HepG2 (cell line): ENCODE measurements around the gene NUDT14. TPM values are rescaled to one million over a fixed set of nuclear protein-coding genes. Genes with fewer than 3 reads are reported as not detected.

Source experiments
- ATAC-seq: fragments of 200-7000 bp; cut with Tn5 transposase; 3 replicates; pipeline ENCODE4 v1.9.1; 2020; ENCODE audit warnings: mild to moderate bottlenecking, moderate library complexity
- BruUV-seq: library from RNA; stranded (reverse); fragments of 400-500 nt; replicated peaks from 2 replicates; lab custom pipeline; 2021; lab: Mats Ljungman, UMichigan
- CTCF ChIA-PET: fragments of 300-600 bp; formaldehyde crosslinking; extraction: SDS; loops from one replicate; lab custom pipeline; 2021; ENCODE audit warnings: low total read pairs, inconsistent platforms, low intra/inter-chr PET ratio; lab: Yijun Ruan, JAX
- POLR2A ChIA-PET: fragments of 350-600 bp; sonication (Branson Sonifier 250); formaldehyde crosslinking; loops from one replicate; lab custom pipeline; 2020; ENCODE audit warnings: antibody characterized with exemption, inconsistent platforms; lab: Yijun Ruan, JAX
- DNase-seq: peaks from one replicate; pipeline ENCODE4 v3.0.0-alpha.2; 2015; ENCODE audit warnings: low spot score
- FAIRE-seq: peaks from 3 replicates; lab custom pipeline; 2011; peaks lifted over from hg19 to GRCh38; lab: Jason Lieb, UNC
- H2AFZ ChIP-seq: one replicate; pipeline ENCODE4 v1.6.1; 2011; ENCODE audit warnings: low read length, inconsistent platforms
- H3K27ac ChIP-seq: fragments of 300-600 bp; 3 replicates; pipeline ENCODE4 v1.8.0; 2011; ENCODE audit warnings: mixed run types, mild to moderate bottlenecking, mixed read lengths, low read length, inconsistent platforms; ENCODE audit not compliant: insufficient read depth; ENCODE audit errors: extremely low read length
- H3K27me3 ChIP-seq, 2 experiments: fragments of 200-600 bp in 1 of 2; 2 replicates in 1 of 2; 3 replicates in 1 of 2; pipeline versions ENCODE4 v1.6.0 to v1.8.0; 2011; ENCODE audit warnings: low read length in 2 of 2, mild to moderate bottlenecking in 2 of 2, moderate library complexity in 2 of 2, inconsistent platforms in 1 of 2; ENCODE audit not compliant: insufficient read depth in 2 of 2, control insufficient read depth in 1 of 2
- H3K36me3 ChIP-seq, 2 experiments: fragments of 200-600 bp in 1 of 2; replicated peaks in 1 of 2; 2 replicates in 1 of 2; 3 replicates in 1 of 2; pipeline versions ENCODE4 v1.5.1 to v1.8.0; 2011; ENCODE audit warnings: low read length in 2 of 2, inconsistent platforms in 1 of 2; ENCODE audit not compliant: insufficient read depth in 2 of 2, control insufficient read depth in 1 of 2
- H3K4me1 ChIP-seq: 2 replicates; pipeline ENCODE4 v1.5.1; 2012; ENCODE audit warnings: low read length, inconsistent platforms; ENCODE audit not compliant: insufficient read depth
- H3K4me2 ChIP-seq: 2 replicates; pipeline ENCODE4 v1.6.0; 2011; ENCODE audit warnings: low read depth, low read length, inconsistent platforms
- H3K4me3 ChIP-seq, 3 experiments: fragments of 200-600 bp in 1 of 3; sonication (generic), shearing (Covaris generic) in 1 of 3; replicated peaks in 1 of 3; 2 replicates each; pipeline ENCODE4 v1.5.1; 2011 to 2016; ENCODE audit warnings: low read length in 3 of 3, inconsistent platforms in 2 of 3, low read depth in 2 of 3, mild to moderate bottlenecking in 2 of 3, control low read depth in 1 of 3, mixed read lengths in 1 of 3; ENCODE audit not compliant: insufficient read depth in 1 of 3
- H3K79me2 ChIP-seq: one replicate; pipeline ENCODE4 v1.6.1; 2011; ENCODE audit warnings: low read length, inconsistent platforms; ENCODE audit not compliant: insufficient read depth
- H3K9ac ChIP-seq: 2 replicates; pipeline ENCODE4 v1.6.0; 2011; ENCODE audit warnings: mild to moderate bottlenecking, low read depth, low read length, inconsistent platforms; ENCODE audit not compliant: insufficient read depth
- H3K9me3 ChIP-seq: 2 replicates; pipeline ENCODE4 v1.5.1; 2012; ENCODE audit warnings: mild to moderate bottlenecking, low read length
- H4K20me1 ChIP-seq: 2 replicates; pipeline ENCODE4 v1.6.0; 2011; ENCODE audit warnings: inconsistent platforms, mild to moderate bottlenecking, low read length, moderate library complexity; ENCODE audit not compliant: insufficient read depth
- MATR3 ChIP-seq: sonication (generic); formaldehyde crosslinking; IDR thresholded peaks from 2 replicates; pipeline ENCODE4 v1.4.0; 2020; ENCODE audit warnings: missing genetic modification reagents
- NCOA5 ChIP-seq: sonication (generic); formaldehyde crosslinking; IDR thresholded peaks from 2 replicates; pipeline ENCODE4 v1.4.0; 2020; ENCODE audit warnings: missing genetic modification reagents
- ZNF407 ChIP-seq: sonication (generic); formaldehyde crosslinking; IDR thresholded peaks from one replicate; pipeline ENCODE4 v1.5.1; 2020; ENCODE audit warnings: mild to moderate bottlenecking, missing genetic modification reagents; ENCODE audit errors: not compliant biosample characterization
- ZNF768 ChIP-seq: sonication (generic); formaldehyde crosslinking; IDR thresholded peaks from 2 replicates; pipeline ENCODE4 v1.4.0; 2020; ENCODE audit warnings: missing genetic modification reagents
- WGBS: methylation state at CpG from one replicate; pipeline ENCODE4 v1.1.6; 2017; ENCODE audit warnings: low lambda C conversion rate; 5-methylcytosine and 5-hydroxymethylcytosine counted together
- in situ Hi-C: cut with HindIII; loops from 2 replicates; pipeline ENCODE4 v1.10.0; 2017; ENCODE audit warnings: low pct_unique_long_range_greater_than_20kb; ENCODE audit not compliant: extremely low pct_ligation_motif_present
- intact Hi-C: fragments of 100-400 bp; cut with micrococcal nuclease; formaldehyde crosslinking; loops from one replicate; pipeline ENCODE4 v1.10.0; 2022; ENCODE audit not compliant: unreplicated experiment
- polyA plus RNA-seq, 8 experiments: library from polyadenylated mRNA; depleted of rRNA in 3 of 8; stranded (reverse) in 7 of 8; unstranded in 1 of 8; fragments of >200 nt; fragmentation: Illumina TruSeq in 4 of 8; extraction: Trizol in 4 of 8; gene quantifications; 2 replicates each; pipeline versions ENCODE4 v1.2.1 to v1.2.3, GENCODE V29; 2011 to 2016; ENCODE audit warnings: low read depth in 4 of 8, missing spikeins in 1 of 8, mixed read lengths in 1 of 8; ENCODE audit not compliant: insufficient read depth in 1 of 8
- total RNA-seq, 5 experiments: library from RNA; depleted of rRNA; stranded (reverse); fragments of >200 nt; fragmentation: Illumina TruSeq; extraction: Trizol; gene quantifications; 2 replicates each; pipeline ENCODE4 v1.2.3, GENCODE V29; 2016; ENCODE audit warnings: low read depth in 1 of 5

NUDT14 gene
- total and polyA plus RNA-seq, 2 of the 13 experiments (the other 11 are each of a cell fraction or from before 2014, with no cell fraction given), result 5.8 to 6.1 TPM

DNA sequence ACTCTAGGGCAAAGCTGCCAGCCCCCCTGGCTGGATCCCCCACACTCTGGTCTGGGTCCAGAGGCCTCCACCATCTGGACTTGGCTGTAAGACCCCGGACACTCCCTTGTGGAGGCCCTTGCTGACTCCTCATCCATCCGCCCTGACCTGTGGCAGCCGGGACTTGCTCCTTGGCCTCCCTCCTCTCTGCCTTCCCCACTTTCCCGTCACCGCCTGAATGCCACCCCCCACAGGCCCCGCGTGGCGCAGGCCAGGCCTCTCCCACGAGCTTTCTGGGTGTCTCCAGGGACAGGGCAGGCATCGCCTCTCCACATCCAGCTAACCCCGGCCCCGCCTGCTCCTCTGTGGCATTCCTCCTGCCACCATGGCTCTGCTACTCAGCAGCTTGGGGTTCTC is 26.6 kb downstream of the NUDT14 start (continued):
- TF ChIP-seq ZNF407 (CRISPR knock-in tag) (no peak), MATR3 (no peak)

DNA sequence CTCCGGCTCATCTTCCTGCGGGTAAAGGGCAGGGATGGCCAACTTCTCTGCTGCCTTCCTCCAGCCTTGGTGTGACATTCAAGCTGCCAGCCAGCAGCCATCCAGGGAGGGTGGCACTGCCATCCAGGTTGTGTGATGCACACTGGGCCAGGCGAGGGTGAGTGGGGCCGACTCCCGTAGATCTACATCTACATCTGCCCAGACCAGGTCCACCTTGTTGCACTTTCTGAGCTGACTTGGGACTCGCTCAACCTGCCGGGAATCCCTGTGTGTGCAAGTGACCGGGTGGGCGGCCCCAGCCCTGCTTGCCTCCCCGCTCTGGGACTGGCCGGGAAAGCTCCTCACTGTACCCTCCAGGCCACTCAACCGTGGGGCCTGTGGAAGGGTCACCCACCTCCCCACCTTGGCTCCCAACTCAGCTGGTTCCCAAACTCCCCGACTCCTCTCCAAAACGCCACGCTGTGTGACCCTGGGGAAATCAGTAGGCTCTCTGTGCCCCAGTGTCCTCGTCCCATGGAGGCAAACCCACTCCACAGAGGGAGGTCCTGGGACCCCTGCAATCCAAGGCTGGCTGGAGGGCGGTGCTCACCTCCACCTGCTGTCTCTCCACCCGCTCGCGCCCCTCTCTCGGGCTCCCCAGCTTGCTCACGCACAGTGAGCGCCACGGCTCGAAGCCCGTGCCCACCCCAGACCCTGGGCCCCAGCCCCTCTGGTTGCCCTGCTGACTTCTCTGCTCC is 27.2 kb downstream of the NUDT14 start:
- in situ Hi-C loops, result no loop called here
- FAIRE-seq, result no peak
- Histone ChIP-seq H3K4me3 (no peak overlapping the region), H3K4me1 (peaks cover 9% of the 10 kb centered on the region; the same call in 1 of the 2 replicates), H3K9me3 (no peaks in the 10 kb centered on the region), H3K9ac (no peak overlapping the region), H4K20me1 (no peaks in the 10 kb centered on the region), H3K4me2 (no peak overlapping the region), H3K36me3 (no peaks in the 10 kb centered on the region)
- DNase-seq, result no peak
- POLR2A ChIA-PET, result no interaction called here
- intact Hi-C loops, result no loop called here
- WGBS, result 32% methylated on average over 16 of the region's 26 CpGs
- no peak for TF ChIP-seq NCOA5 (CRISPR knock-in tag)
- peak; percentile 92 for TF ChIP-seq ZNF768 (CRISPR knock-in tag)
- TF ChIP-seq, all 625 proteins: peak for 1
- BruUV-seq, result no TSS peak
- no peaks in the 10 kb centered on the region for H3K79me2 ChIP-seq
- H2AFZ ChIP-seq, result no peak overlapping the region
- H3K27ac ChIP-seq, result no peak overlapping the region
- H3K27me3 ChIP-seq, result peaks cover 35 to 64% of the 10 kb centered on the region in 2 experiments
- CTCF ChIA-PET, result no interaction called here
- no peak for ATAC-seq
